IMR-90 (cell line): ENCODE results near the gene MLST8. TPM values are rescaled to one million over a fixed set of nuclear protein-coding genes. Genes with fewer than 3 reads are reported as not detected.

ENCODE experiments used
- ATAC-seq: fragments of 200-7000 bp; cut with Tn5 transposase; 2 replicates; pipeline ENCODE4 v1.9.1; 2020; ENCODE audit warnings: low read depth, mild to moderate bottlenecking, moderate library complexity
- BruUV-seq: library from RNA; stranded (reverse); fragments of 400-500 nt; replicated peaks from 2 replicates; lab custom pipeline; 2021; lab: Mats Ljungman, UMichigan
- CTCF ChIA-PET: fragments of 300-600 bp; formaldehyde crosslinking; extraction: SDS; loops from one replicate; lab custom pipeline; 2021; ENCODE audit warnings: antibody characterized with exemption; lab: Yijun Ruan, JAX
- POLR2A ChIA-PET: fragments of 300-600 bp; sonication (Branson Sonifier 250); formaldehyde crosslinking; loops from one replicate; lab custom pipeline; 2022; ENCODE audit warnings: antibody characterized with exemption; ENCODE audit not compliant: unreplicated experiment; lab: Charles Lee
- DNase-seq: peaks from one replicate; pipeline ENCODE4 v3.0.0; 2013
- H2AFZ ChIP-seq: replicated peaks from 2 replicates; pipeline ENCODE3; 2013; ENCODE audit warnings: low read length, mild to moderate bottlenecking; ENCODE audit not compliant: poor library complexity
- H2AK5ac ChIP-seq: 2 replicates; pipeline ENCODE4 v1.6.1; 2013; ENCODE audit warnings: low read depth, low read length, inconsistent platforms
- H2AK9ac ChIP-seq: replicated peaks from 2 replicates; pipeline ENCODE3; 2013; ENCODE audit warnings: mild to moderate bottlenecking, low read depth, low read length, moderate library complexity; ENCODE audit not compliant: poor library complexity
- H2BK120ac ChIP-seq: 2 replicates; pipeline ENCODE4 v1.6.1; 2013; ENCODE audit warnings: low read depth, low read length, inconsistent platforms
- H2BK15ac ChIP-seq: 3 replicates; pipeline ENCODE4 v1.6.1; 2013; ENCODE audit warnings: low read depth, low read length, inconsistent platforms
- H2BK20ac ChIP-seq: 2 replicates; pipeline ENCODE4 v1.6.1; 2013; ENCODE audit warnings: low read depth, mild to moderate bottlenecking, inconsistent platforms, low read length, moderate library complexity
- H2BK5ac ChIP-seq: 2 replicates; pipeline ENCODE4 v1.6.1; 2013; ENCODE audit warnings: mild to moderate bottlenecking, low read depth, low read length, inconsistent platforms; ENCODE audit not compliant: poor library complexity, severe bottlenecking
- H3K14ac ChIP-seq: replicated peaks from 2 replicates; pipeline ENCODE4 v1.6.1; 2013; ENCODE audit warnings: low read depth, low read length, inconsistent platforms
- H3K18ac ChIP-seq: 2 replicates; pipeline ENCODE4 v1.6.1; 2013; ENCODE audit warnings: low read depth, low read length, control low read depth
- H3K23ac ChIP-seq: 2 replicates; pipeline ENCODE4 v1.6.1; 2013; ENCODE audit warnings: low read depth, low read length, inconsistent platforms
- H3K27ac ChIP-seq: 2 replicates; pipeline ENCODE4 v1.5.1; 2013; ENCODE audit warnings: mild to moderate bottlenecking, control low read depth, low read length; ENCODE audit not compliant: insufficient read depth
- H3K27me3 ChIP-seq: 2 replicates; pipeline ENCODE4 v1.6.1; 2013; ENCODE audit warnings: low read length; ENCODE audit not compliant: control insufficient read depth, insufficient read depth
- H3K36me3 ChIP-seq: 2 replicates; pipeline ENCODE4 v1.6.1; 2013; ENCODE audit warnings: low read length, mixed read lengths; ENCODE audit not compliant: control insufficient read depth, insufficient read depth
- H3K4ac ChIP-seq: 2 replicates; pipeline ENCODE4 v1.6.1; 2013; ENCODE audit warnings: low read depth, low read length, inconsistent platforms
- H3K4me1 ChIP-seq: 2 replicates; pipeline ENCODE4 v1.6.1; 2013; ENCODE audit warnings: low read length, mixed read lengths; ENCODE audit not compliant: control insufficient read depth, insufficient read depth
- H3K4me2 ChIP-seq: 2 replicates; pipeline ENCODE4 v1.6.1; 2013; ENCODE audit warnings: low read depth, mild to moderate bottlenecking, control low read depth, low read length, moderate library complexity
- H3K4me3 ChIP-seq: 2 replicates; pipeline ENCODE4 v1.5.1; 2013; ENCODE audit warnings: low read depth, mild to moderate bottlenecking, control low read depth, low read length, moderate library complexity; ENCODE audit not compliant: insufficient read depth
- H3K56ac ChIP-seq: 2 replicates; pipeline ENCODE4 v1.6.1; 2013; ENCODE audit warnings: low read length, inconsistent platforms; ENCODE audit not compliant: insufficient read depth; ENCODE audit errors: extremely low read depth
- H3K79me1 ChIP-seq, 2 experiments: 2 replicates each; pipeline ENCODE4 v1.6.1; 2013; ENCODE audit warnings: low read length in 2 of 2, inconsistent platforms in 1 of 2, low read depth in 1 of 2
- H3K9ac ChIP-seq: 2 replicates; pipeline ENCODE4 v1.6.1; 2013; ENCODE audit warnings: low read depth, low read length, control low read depth
- H3K9me1 ChIP-seq: 2 replicates; pipeline ENCODE4 v1.6.1; 2013; ENCODE audit warnings: low read length, inconsistent platforms; ENCODE audit not compliant: insufficient read depth
- H3K9me3 ChIP-seq: 2 replicates; pipeline ENCODE4 v1.6.1; 2013; ENCODE audit warnings: low read length; ENCODE audit not compliant: control insufficient read depth, insufficient read depth
- H4K20me1 ChIP-seq: 2 replicates; pipeline ENCODE4 v1.6.1; 2013; ENCODE audit warnings: low read length, inconsistent platforms; ENCODE audit not compliant: insufficient read depth
- H4K5ac ChIP-seq: 2 replicates; pipeline ENCODE4 v1.6.1; 2013; ENCODE audit warnings: mild to moderate bottlenecking, low read depth, low read length, control low read depth
- H4K8ac ChIP-seq, 2 experiments: 2 replicates each; pipeline ENCODE4 v1.6.1; 2013; ENCODE audit warnings: low read depth in 2 of 2, low read length in 2 of 2, control low read depth in 1 of 2, inconsistent platforms in 1 of 2
- H4K91ac ChIP-seq: 2 replicates; pipeline ENCODE4 v1.6.1; 2013; ENCODE audit warnings: low read depth, low read length, inconsistent platforms; ENCODE audit not compliant: insufficient read depth
- BHLHE40 ChIP-seq: fragments of 150-350 bp; IDR thresholded peaks from 2 replicates; pipeline ENCODE4 v1.6.1; 2016; ENCODE audit warnings: mild to moderate bottlenecking, low read depth, low read length
- CEBPB ChIP-seq: IDR thresholded peaks from 2 replicates; pipeline ENCODE4 v1.6.1; 2012; ENCODE audit warnings: low read depth, low read length, improper control_type of control experiment
- CHD1 ChIP-seq: IDR thresholded peaks from 2 replicates; pipeline ENCODE4 v1.6.1; 2012; ENCODE audit warnings: low read depth, low read length, improper control_type of control experiment
- CTCF ChIP-seq: conservative IDR thresholded peaks from 2 replicates; pipeline ENCODE4 v1.5.1; 2012; ENCODE audit warnings: mild to moderate bottlenecking, low read depth, low read length, improper control_type of control experiment
- ELK1 ChIP-seq: fragments of 150-350 bp; IDR thresholded peaks from 2 replicates; pipeline ENCODE4 v1.6.1; 2016; ENCODE audit warnings: low read depth, mild to moderate bottlenecking, low read length, moderate library complexity, borderline replicate concordance
- FOS ChIP-seq: fragments of 150-350 bp; IDR thresholded peaks from 2 replicates; pipeline ENCODE4 v1.6.1; 2016; ENCODE audit warnings: low read depth, low read length
- MAFK ChIP-seq: IDR thresholded peaks from 2 replicates; pipeline ENCODE4 v1.6.1; 2012; ENCODE audit warnings: low read depth, low read length, improper control_type of control experiment
- MAZ ChIP-seq: IDR thresholded peaks from 2 replicates; pipeline ENCODE4 v1.6.1; 2012; ENCODE audit warnings: low read depth, mild to moderate bottlenecking, low read length, improper control_type of control experiment, moderate library complexity, borderline replicate concordance
- MXI1 ChIP-seq: IDR thresholded peaks from 2 replicates; pipeline ENCODE4 v1.6.1; 2012; ENCODE audit warnings: low read depth, mild to moderate bottlenecking, low read length, moderate library complexity, borderline replicate concordance
- NFE2L2 ChIP-seq: fragments of 150-350 bp; IDR thresholded peaks from 2 replicates; pipeline ENCODE4 v1.6.1; 2016; ENCODE audit warnings: low read depth, mild to moderate bottlenecking, low read length
- POLR2A ChIP-seq: IDR thresholded peaks from 2 replicates; pipeline ENCODE4 v1.6.1; 2012; ENCODE audit warnings: mild to moderate bottlenecking, low read depth, low read length
- RAD21 ChIP-seq: IDR thresholded peaks from 2 replicates; pipeline ENCODE4 v1.6.1; 2012; ENCODE audit warnings: low read length, improper control_type of control experiment
- RCOR1 ChIP-seq: IDR thresholded peaks from 2 replicates; pipeline ENCODE4 v1.6.1; 2012; ENCODE audit warnings: mild to moderate bottlenecking, low read length, improper control_type of control experiment; ENCODE audit not compliant: insufficient replicate concordance
- RFX5 ChIP-seq: IDR thresholded peaks from 2 replicates; pipeline ENCODE4 v1.8.0; 2012; ENCODE audit warnings: low read depth, mild to moderate bottlenecking, low read length, moderate library complexity
- SMC3 ChIP-seq: fragments of 150-350 bp; IDR thresholded peaks from 2 replicates; pipeline ENCODE4 v1.6.1; 2016; ENCODE audit warnings: low read depth, mild to moderate bottlenecking, antibody characterized with exemption, low read length, moderate library complexity
- USF2 ChIP-seq: fragments of 150-350 bp; IDR thresholded peaks from 2 replicates; pipeline ENCODE4 v1.6.1; 2017; ENCODE audit warnings: mild to moderate bottlenecking, antibody characterized with exemption, low read length, low read depth
- WGBS, 2 experiments: methylation state at CpG; one replicate each; pipeline versions ENCODE4 v1.1.5 to v1.1.7; 2013; ENCODE audit warnings: missing lambda C conversion rate in 2 of 2; ENCODE audit not compliant: insufficient read length in 1 of 2; ENCODE audit errors: extremely low coverage in 2 of 2; 5-methylcytosine and 5-hydroxymethylcytosine counted together
- dilution Hi-C: fragments of 300-500 bp; cut with HindIII; formaldehyde crosslinking; loops from one replicate; pipeline ENCODE4 v1.14.3; 2018; ENCODE audit warnings: low sequenced_read_pairs; ENCODE audit not compliant: unreplicated experiment
- in situ Hi-C: fragments of 300-500 bp; cut with MboI; formaldehyde crosslinking; loops from 3 replicates; pipeline ENCODE4 v1.14.3; 2019; ENCODE audit warnings: low sequenced_read_pairs, inconsistent platforms, mixed read lengths
- intact Hi-C: fragments of 100-400 bp; cut with micrococcal nuclease; formaldehyde crosslinking; loops from 2 replicates; pipeline ENCODE4 v1.10.0; 2022
- polyA plus RNA-seq, 3 experiments: library from polyadenylated mRNA; depleted of rRNA; stranded (reverse); fragments of >200 nt; gene quantifications; 2 replicates each; pipeline ENCODE4 v1.2.3, GENCODE V29; 2012; ENCODE audit warnings: low replicate concordance in 1 of 3
- total RNA-seq: library from RNA; depleted of rRNA; stranded (reverse); fragments of >200 nt; gene quantifications from 2 replicates; pipeline ENCODE4 v1.2.3, GENCODE V29; 2012

Gene MLST8
- total and polyA plus RNA-seq, 2 of the 4 experiments (the other 2 are of a cell fraction), result 34.4 to 93.7 TPM

GRCh38 chr16:2194852-2195321, 10.4 kb upstream of the MLST8 start:
- no peak overlapping the region for H3K14ac ChIP-seq
- no peak overlapping the region for H3K56ac ChIP-seq
- no peak for ATAC-seq
- no peak overlapping the region for H2BK5ac ChIP-seq
- no peak overlapping the region for H4K5ac ChIP-seq
- H4K8ac ChIP-seq, result no peak overlapping the region
- no peak overlapping the region for H3K4ac ChIP-seq
- H3K36me3 ChIP-seq, result no peaks in the 10 kb centered on the region
- no peaks in the 10 kb centered on the region for H3K4me1 ChIP-seq
- no peak overlapping the region for H2AK9ac ChIP-seq
- no peak overlapping the region for H3K4me2 ChIP-seq
- TF ChIP-seq RCOR1 (peak; percentile 17), MAFK (no peak), MAZ (no peak), RFX5 (no peak), SMC3 (0 out of 2 replicates have a peak, but pooled peaks have one; percentile 21), USF2 (no peak), POLR2A (no peak), BHLHE40 (no peak), RAD21 (peak; percentile 52), NFE2L2 (no peak), CHD1 (no peak), CTCF (peak; percentile 34; the same call in 1 of the 2 replicates), MXI1 (no peak), CEBPB (no peak), ELK1 (no peak), FOS (no peak)
- WGBS, 2 experiments, result 39% methylated on average over 3 of the region's 10 CpGs; no CpG with 5 or more reads in 1 of the 2 experiments
- no peaks in the 10 kb centered on the region for H3K9me3 ChIP-seq
- no peaks in the 10 kb centered on the region for H3K79me1 ChIP-seq
- ChIA-PET POLR2A (no interaction called here), CTCF (no interaction called here)
- H3K9me1 ChIP-seq, result no peaks in the 10 kb centered on the region
- dilution Hi-C loops (no loop called here), intact Hi-C loops (no loop called here), in situ Hi-C loops (no loop called here)
- no peak overlapping the region for H2BK20ac ChIP-seq
- H3K23ac ChIP-seq, result no peak overlapping the region
- H3K27me3 ChIP-seq, result peaks cover 59% of the 10 kb centered on the region
- no peaks in the 10 kb centered on the region; the same call in 1 of the 2 replicates for H4K20me1 ChIP-seq
- H2AK5ac ChIP-seq, result no peak overlapping the region
- DNase-seq, result peak; percentile 39
- H2BK15ac ChIP-seq, result no peak overlapping the region
- H3K4me3 ChIP-seq, result no peak overlapping the region
- H2AFZ ChIP-seq, result no peak overlapping the region
- BruUV-seq, result no TSS peak
- H2BK120ac ChIP-seq, result no peak overlapping the region
- H3K9ac ChIP-seq, result no peak overlapping the region
- H3K27ac ChIP-seq, result no peak overlapping the region
- no peak overlapping the region for H3K18ac ChIP-seq
- no peak overlapping the region for H4K91ac ChIP-seq
